Left lung (tissue), 10 donors: ENCODE data around the gene ALG12. TPM values are rescaled to one million over a fixed set of nuclear protein-coding genes. Genes with fewer than 3 reads are reported as not detected.

ENCODE experiments used
- ATAC-seq: fragments of 200-7000 bp; cut with Tn5 transposase; one replicate; pipeline ENCODE4 v1.9.1; 2020; ENCODE audit warnings: moderate library complexity
- DNase-seq, 4 donors: peaks; one replicate each; pipeline ENCODE4 v3.0.0-alpha.2; 2013 to 2020
- H3K27ac ChIP-seq, 2 donors: fragments of 200-600 bp; sonication (generic) in 1 of 2; one replicate each; pipeline versions ENCODE4 v1.5.0 to v1.8.0; 2020 to 2021
- H3K27me3 ChIP-seq, 2 donors: fragments of 200-600 bp; sonication (generic) in 1 of 2; one replicate each; pipeline versions ENCODE4 v1.5.0 to v1.8.0; 2020 to 2021
- H3K36me3 ChIP-seq, 2 donors: fragments of 200-600 bp; sonication (generic) in 1 of 2; one replicate each; pipeline versions ENCODE4 v1.5.0 to v1.8.0; 2020 to 2021
- H3K4me1 ChIP-seq, 2 donors: fragments of 200-600 bp; one replicate each; pipeline ENCODE4 v1.8.0; 2021
- H3K4me3 ChIP-seq, 2 donors: fragments of 200-600 bp; sonication (generic) in 1 of 2; one replicate each; pipeline versions ENCODE4 v1.5.0 to v1.8.0; 2020 to 2021; ENCODE audit warnings: mild to moderate bottlenecking in 1 of 2
- H3K9me3 ChIP-seq, 2 donors: fragments of 200-600 bp; sonication (generic) in 1 of 2; one replicate each; pipeline versions ENCODE4 v1.5.0 to v1.8.0; 2020 to 2021
- CTCF ChIP-seq, 2 donors: fragments of 200-600 bp; sonication (generic) in 1 of 2; IDR thresholded peaks; one replicate each; pipeline versions ENCODE4 v1.5.0 to v1.8.0; 2021; ENCODE audit warnings: antibody characterized with exemption in 2 of 2
- intact Hi-C, 2 donors: fragments of 100-400 bp; cut with DNase I; formaldehyde crosslinking; loops; one replicate each; pipeline versions ENCODE4 v1.11.2 to v1.14.2; 2022
- polyA plus RNA-seq, 6 donors: library from polyadenylated mRNA; unstranded; fragments of 120-200 nt; gene quantifications; one replicate each; pipeline ENCODE4 v1.2.1, GENCODE V29; 2013; ENCODE audit not compliant: insufficient read length in 6 of 6
- total RNA-seq, 2 donors: library from RNA; stranded (reverse); fragmentation: NEBNext Ultra II Directional; extraction: Animal tissue kit (Norgen Biotek cat#: 25700); gene quantifications; one replicate each; pipeline ENCODE4 v1.2.1, GENCODE V29; 2021
- donor health status: DM: no; HTN: yes; CAD: no.
- donor health status: DM: no; HTN: no; CAD: no.

Gene ALG12
- total and polyA plus RNA-seq, 8 donors: 16.4 to 35.2 (median 24.7) TPM

- H3K27me3 ChIP-seq: no peaks in the 10 kb centered on the region
- intact Hi-C loops: no loop called here
- H3K4me1 ChIP-seq: peaks cover 30 to 72% of the 10 kb centered on the region in 2 donors
- ATAC-seq (peak; percentile 81), DNase-seq (peak in 3 of 4 donors; percentile 80 to 100 (median 96))
- H3K4me3 ChIP-seq: peak overlapping the region; percentile 11 to 71
- peak overlapping the region; percentile 95 to 99 for H3K27ac ChIP-seq
- peak in 1 of 2 donors; percentile 18 for TF ChIP-seq CTCF (IDR thresholded peaks at IDR 0.05)
- H3K9me3 ChIP-seq: no peaks in the 10 kb centered on the region
- H3K36me3 ChIP-seq: no peaks in the 10 kb centered on the region
Observed at GRCh38 chr22:49936018-49936972, 18.1 kb upstream of the ALG12 start.

- no peaks in the 10 kb centered on the region for H3K9me3 ChIP-seq
- no peak for DNase-seq
- H3K27me3 ChIP-seq: no peaks in the 10 kb centered on the region
- H3K4me1 ChIP-seq: peaks cover 32 to 79% of the 10 kb centered on the region in 2 donors
- no peak for TF ChIP-seq CTCF (IDR thresholded peaks at IDR 0.05)
- intact Hi-C loops: no loop called here
- ATAC-seq: no peak
- H3K4me3 ChIP-seq: peak overlapping the region; percentile 11 to 71
- H3K27ac ChIP-seq: peak overlapping the region; percentile 95 to 99
- no peaks in the 10 kb centered on the region for H3K36me3 ChIP-seq
Observed at GRCh38 chr22:49935561-49935960, 17.3 kb upstream of the ALG12 start.

GRCh38 chr22:49934891-49935557 is 16.8 kb upstream of the ALG12 start:
- Histone ChIP-seq H3K27me3 (no peaks in the 10 kb centered on the region), H3K27ac (peak overlapping the region; percentile 95 to 99), H3K4me1 (peaks cover 32 to 85% of the 10 kb centered on the region in 2 donors), H3K36me3 (no peaks in the 10 kb centered on the region), H3K9me3 (no peaks in the 10 kb centered on the region), H3K4me3 (peak overlapping the region; percentile 47 to 71)
- no peak for TF ChIP-seq CTCF (IDR thresholded peaks at IDR 0.05)
- DNase-seq (peak in 3 of 4 donors; percentile 75 to 98 (median 89)), ATAC-seq (peak; percentile 35)
- intact Hi-C loops: no loop called here

- H3K27ac ChIP-seq: peak overlapping the region; percentile 95 to 99
- H3K36me3 ChIP-seq: no peaks in the 10 kb centered on the region
- DNase-seq: peak in 2 of 4 donors; percentile 89 to 94
- no peak for TF ChIP-seq CTCF (IDR thresholded peaks at IDR 0.05)
- H3K4me1 ChIP-seq: peaks cover 37 to 89% of the 10 kb centered on the region in 2 donors
- peak; percentile 46 for ATAC-seq
- peaks cover 0 to under 1% of the 10 kb centered on the region in 2 donors for H3K27me3 ChIP-seq
- H3K4me3 ChIP-seq: peak overlapping the region; percentile 47 to 71
- H3K9me3 ChIP-seq: no peaks in the 10 kb centered on the region
- intact Hi-C loops: no loop called here
Observed at GRCh38 chr22:49934160-49934890, 16.1 kb upstream of the ALG12 start.
